ENCODE results near the gene BLOC1S6.
"Not testable (repeated sequence)": the region's sequence is repeated elsewhere in the genome, so short reads cannot be mapped to it uniquely, and the experiment has no call there.

Gene BLOC1S6

DNA sequence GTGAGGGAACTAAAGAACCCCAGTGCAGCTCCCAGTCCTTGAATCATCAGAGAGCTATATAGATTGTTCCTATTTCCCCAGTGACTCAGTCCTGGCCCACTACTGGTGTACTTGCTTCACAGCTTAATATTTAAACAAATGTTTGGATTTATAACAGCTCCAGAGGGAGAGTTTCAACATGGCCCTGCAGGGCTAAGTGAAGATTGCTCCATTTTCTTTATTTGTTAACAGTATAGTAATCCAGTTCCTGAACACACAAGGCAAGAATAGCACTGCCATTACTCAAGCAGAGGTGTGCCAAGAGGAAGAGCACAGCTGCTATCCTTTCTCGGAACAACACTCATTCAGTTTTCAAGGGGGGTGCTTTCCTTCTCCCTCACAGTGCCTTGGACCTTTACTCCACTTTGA, 54.2 kb downstream of the BLOC1S6 start:
- DNase-seq (ENCODE audit: low read depth in 2 of 2), result no peak

DNA sequence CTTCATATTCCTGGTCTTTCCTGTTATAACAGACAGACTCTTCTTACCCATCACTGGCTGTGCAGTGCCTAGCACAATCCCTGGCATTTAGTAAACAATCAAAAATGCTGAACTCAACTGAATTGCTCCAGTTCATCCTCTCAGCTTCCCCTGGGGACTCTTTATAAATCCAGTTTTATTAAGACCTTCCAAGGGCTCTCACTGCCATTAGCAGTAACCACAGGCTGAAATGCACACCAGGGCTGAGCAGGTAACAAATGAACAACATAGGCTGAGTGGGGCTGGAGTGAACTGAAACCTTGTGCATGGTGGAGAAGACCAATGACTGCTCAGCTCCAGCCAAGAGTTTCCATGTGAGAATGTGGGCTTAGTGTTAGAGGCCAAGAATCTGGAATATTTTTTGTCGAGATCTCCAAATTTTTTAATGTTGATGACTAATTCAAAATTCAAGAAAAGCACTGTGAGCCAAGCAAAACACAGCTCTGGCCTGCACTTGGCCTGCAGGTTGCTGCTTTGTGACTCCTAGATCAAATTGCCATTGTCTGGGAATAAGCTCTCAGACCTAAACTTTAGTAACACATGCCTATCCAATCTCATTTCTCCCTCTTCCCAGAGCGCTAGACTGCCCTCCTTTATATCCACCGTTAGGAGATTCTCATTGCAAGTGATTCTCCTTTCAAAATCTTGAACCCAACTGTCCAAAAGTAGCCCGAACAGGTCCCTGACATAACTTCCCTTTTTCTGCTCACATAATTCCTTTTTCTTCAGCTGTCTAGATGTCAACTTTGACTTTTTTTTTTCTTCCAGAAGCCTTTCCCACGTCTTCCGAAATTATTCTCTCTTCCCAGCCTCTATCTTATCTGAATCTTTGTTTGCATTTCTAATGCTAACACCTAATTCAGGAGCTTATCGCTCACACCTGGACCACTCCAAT, 55.1 kb downstream of the BLOC1S6 start:
- no peak for DNase-seq (ENCODE audit: low read depth in 2 of 2)

GRCh38 chr15:45644437-45644836, 57.3 kb downstream of the BLOC1S6 start:
- DNase-seq (ENCODE audit: low read depth in 2 of 2), result no peak

- no peak for DNase-seq (ENCODE audit: low read depth in 2 of 2)
Measured at GRCh38 chr15:45645026-45645980, 58.1 kb downstream of the BLOC1S6 start.

DNA sequence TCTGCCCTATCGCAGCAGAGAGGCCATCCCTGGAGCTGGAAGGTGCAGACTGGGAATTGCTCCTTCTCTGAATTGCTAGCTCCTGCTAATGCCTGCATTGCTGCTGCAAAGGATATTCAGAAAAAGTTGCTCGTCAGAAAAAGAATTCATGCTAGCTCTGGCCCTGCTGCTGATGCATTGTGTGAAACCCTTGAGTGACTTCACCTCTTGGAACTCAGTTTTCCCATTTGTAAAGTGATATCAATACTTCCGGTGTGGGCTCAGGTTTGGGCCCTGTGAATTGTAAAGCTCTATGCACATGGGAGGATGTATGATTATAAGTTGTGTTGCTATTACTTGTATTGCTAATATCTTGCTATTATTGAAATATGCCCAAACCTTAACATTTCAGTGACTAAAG, 59.0 kb downstream of the BLOC1S6 start:
- no peak for DNase-seq (ENCODE audit: low read depth in 2 of 2)

- no peak for DNase-seq (ENCODE audit: low read depth in 2 of 2)
Measured at GRCh38 chr15:45647828-45648227, 60.6 kb downstream of the BLOC1S6 start.

DNA sequence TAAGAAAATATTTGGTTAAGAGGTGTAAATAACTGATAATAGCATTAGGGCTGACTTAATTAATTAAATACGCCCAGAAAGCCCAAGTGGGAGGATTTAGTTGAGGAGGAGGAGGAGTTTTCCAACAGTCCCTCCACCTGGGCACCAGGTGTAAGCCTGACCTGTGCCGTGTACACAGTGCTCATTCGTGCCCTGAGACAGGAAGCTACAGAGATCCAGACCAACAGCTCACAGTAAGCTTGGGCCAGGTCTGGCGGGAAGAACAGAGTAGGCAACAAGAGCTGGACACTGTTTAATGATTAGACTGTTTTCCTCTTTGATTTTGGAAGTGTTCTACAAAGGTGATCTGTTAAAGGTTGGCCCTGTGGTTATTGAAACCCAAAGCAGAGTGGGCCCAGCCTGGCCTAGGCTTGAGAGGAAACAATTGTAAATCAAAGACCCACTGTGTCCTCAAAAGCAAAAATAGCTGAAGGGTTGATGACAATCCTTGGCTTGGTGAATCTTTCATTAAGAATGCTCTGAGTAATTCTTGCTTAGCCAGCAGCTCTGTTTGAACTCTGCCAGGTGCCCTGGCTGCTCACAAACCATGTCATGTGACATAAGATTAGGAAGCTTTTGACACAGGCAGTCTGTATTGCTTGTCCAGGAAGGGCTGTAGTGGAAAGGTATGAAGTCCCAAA, 61.5 kb downstream of the BLOC1S6 start:
- DNase-seq (ENCODE audit: low read depth in 2 of 2), result no peak

- DNase-seq (ENCODE audit: low read depth in 2 of 2), result not testable (repeated sequence)
Measured at GRCh38 chr15:45650007-45650406, 62.8 kb downstream of the BLOC1S6 start.

DNA sequence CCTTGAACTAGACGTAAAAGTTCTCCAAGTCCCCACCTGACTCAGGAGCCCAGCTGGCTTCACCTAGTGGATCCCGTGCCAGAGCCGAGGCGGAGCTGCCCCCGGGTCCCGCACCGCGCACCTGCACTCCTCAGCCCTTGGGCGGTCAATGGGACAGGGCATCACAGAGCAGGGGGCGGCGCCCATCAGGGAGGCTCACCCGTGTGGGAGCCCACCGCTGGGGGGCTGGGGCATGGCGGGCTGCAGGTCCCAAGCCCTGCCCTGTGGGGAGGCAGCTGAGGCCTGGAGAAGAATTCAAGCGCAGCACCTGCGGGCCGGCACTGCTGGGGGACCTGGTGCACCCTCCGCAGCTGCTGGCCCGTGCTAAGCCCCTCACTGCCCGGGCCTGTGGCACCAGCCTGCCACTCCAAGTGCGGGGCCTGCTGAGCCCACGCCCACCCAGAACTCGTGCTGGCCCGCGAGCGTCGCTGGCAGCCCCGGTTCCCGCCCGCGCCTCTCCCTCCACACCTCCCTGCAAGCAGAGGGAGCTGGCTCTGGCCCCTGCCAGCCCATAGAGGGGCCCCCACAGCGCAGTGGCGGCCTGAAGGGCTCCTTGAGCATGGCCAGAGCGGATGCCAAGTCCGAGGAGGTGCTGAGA, 63.8 kb downstream of the BLOC1S6 start:
- DNase-seq (ENCODE audit: low read depth in 2 of 2), result no peak

DNA sequence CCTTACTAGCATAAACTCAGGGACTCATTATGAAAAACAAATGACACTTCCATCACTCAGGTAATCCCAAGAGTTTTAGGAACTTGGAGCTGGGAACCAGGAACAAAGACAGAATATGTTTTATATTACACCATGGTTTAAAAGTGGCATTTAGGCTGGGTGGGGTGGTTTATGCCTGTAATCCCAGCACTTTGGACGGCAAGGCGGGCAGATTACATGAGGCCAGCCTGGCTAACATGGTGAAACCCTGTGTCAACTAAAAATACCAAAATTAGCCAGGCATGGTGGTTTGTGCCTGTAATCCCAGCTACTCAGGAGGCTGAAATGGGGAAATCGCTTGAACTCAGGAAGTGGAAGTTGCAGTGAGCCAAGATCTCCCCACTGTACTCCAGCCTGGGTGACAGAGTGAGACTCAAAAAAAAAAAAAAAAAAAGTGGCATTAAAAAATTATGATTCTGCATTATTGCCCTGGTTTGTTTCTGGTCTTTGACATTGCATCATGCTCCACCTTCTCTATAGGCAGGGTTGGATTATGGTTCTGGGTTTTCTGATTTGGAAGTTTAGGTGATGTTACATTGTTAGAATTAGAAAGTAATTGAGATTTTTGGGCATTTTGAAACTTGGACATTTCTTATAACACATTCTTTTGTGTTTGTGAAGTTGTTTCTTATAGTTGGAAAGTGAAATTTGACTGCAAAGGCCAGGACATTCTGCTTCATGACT, 66.7 kb downstream of the BLOC1S6 start:
- DNase-seq (ENCODE audit: low read depth in 2 of 2), result no peak

- DNase-seq (ENCODE audit: low read depth in 2 of 2), result no peak
Measured at GRCh38 chr15:45654749-45655148, 67.6 kb downstream of the BLOC1S6 start.

DNA sequence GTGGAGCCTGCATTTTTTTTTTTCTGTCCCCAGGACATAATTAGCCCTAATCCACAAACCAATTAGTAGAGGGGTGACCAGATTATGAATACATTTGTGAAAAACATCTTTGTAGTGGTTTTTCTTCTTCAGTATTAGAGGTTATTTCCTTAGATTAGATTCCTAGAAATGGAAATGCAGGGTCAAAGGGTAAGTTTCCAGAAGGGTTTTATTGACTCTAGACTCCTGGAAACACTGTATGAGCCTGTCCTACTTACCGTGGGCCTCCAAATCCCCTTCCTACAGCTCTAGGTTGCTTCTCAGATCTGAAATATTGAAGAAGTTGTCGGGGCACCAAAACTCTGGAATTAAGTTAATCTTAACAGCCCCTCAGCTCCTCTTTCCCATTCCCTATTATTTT, 70.1 kb downstream of the BLOC1S6 start:
- no peak for DNase-seq (ENCODE audit: low read depth in 2 of 2)

GRCh38 chr15:45657764-45658545, 70.8 kb downstream of the BLOC1S6 start:
- no peak for DNase-seq (ENCODE audit: low read depth in 2 of 2)
